Stimulated activated CD8-positive, alpha-beta memory T cell treated with anti-CD3 and anti-CD28 coated beads, Interleukin-15, amount 100 ng/mL, for 24 hours (primary cell): Measurements from ENCODE around the gene PXDN.
"Not testable (repeated sequence)": the region's sequence is repeated elsewhere in the genome, so short reads cannot be mapped to it uniquely, and the experiment has no call there.

Source experiments
- DNase-seq: peaks from one replicate; pipeline ENCODE4 v3.0.0-alpha.2; 2020; ENCODE audit warnings: low read depth

The PXDN gene

DNA sequence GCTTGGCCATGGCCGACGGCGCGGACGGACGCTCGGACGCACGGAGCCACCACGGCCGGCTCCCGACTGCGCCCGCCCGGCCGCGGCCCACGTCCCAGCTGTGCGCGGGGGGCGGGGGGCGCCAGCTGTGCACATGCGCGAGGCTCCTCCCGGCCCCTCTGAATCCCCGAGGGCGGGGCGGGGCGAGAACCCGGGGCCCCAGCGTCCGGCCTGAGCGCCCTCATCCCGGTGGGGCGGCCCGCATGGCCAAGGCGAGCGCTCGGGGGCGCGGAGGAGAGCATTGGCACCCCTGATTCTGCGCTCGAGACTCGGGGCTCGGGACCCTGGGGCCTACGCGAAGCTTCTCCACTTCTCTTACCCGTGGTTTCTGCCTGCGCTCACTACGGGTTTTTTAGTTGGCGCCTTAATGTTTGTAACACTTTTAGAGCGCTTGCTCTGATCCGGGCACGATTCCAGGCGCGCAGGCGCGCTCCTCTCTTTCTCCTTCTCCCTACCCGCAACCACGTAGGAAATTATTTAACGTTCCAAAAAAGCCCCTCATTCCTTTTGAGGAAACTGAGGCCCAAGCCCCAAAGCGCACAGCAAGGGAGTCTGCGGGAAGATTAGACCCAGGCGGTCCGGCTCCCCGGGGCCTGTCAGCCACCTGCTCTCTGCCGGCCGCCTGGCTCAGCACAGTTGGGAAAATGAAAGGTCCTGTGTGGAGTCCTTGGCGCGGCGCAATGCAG lies at the start of gene PXDN:
Gene PXDN, minus strand, starts transcription at position 70 of the 725 bp plus-strand sequence. Its CDS starts 60 bp downstream, at position 10.
- DNase-seq, result no peak

DNA sequence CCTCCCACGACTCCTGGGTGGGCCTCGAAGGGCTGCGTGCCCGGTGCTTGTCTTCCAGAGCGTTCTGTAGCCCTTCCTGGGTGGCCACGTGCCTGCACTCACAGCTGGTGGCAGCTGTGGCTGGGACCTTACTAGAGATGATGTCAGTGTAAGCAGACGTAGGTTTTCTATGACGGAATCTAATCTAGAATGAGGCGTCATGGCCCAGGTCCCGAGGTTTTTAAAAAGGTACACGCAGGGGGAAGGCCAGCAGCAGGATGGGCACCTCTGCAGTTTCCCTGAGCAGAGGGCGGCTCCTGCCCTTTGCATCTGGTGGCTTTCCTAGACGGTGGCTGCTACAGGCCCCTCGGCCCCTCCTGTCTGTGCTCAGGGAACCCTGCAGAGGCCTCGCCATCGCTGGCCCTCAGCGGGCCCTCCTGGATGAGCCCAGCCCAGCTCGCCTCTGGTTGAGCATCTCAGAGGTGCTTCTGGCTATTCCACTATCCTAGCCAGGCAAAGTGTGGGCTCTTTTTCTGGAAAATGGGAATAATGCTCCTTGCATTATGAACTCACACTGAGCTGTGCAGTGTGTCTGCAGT lies 49.6 kb upstream of the PXDN start:
- DNase-seq, result no peak

- no peak for DNase-seq
Measured at GRCh38 chr2:1793001-1793867, 48.9 kb upstream of the PXDN start.

DNA sequence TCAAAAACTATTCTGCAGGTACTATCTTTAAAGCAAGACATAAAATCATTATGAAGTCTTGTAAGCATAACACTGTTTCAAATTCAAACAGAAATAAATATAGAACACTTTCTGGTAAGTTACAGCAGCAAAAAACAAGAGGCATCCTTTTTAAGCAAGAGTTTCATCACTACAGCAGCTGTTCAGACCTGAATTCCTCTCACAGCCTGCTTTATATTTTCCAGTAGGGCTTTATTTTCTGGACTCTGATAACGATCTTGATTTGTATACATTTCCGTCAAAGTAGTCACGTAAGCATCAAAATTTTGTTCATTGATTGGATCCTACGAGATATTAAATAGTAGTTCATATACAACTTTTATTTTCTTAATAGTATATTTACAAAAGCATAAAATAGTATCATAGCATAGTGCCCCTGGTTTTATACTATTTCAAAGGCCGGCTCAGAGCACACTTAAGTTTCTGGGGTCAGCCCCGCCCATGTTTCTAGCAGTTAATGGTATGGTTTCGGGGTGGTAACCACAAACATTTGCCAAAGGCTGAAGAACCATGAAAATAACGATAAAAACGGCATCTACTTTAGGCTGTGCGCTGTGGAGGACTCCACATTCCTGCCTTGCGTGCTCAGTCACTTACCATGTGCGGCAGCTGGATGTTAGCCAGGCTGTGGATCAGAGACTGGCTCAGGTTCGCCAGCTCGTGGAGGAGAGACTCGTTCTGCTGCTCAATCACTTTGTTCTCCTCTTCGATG lies 47.5 kb upstream of the PXDN start:
- no peak for DNase-seq

- no peak for DNase-seq
Measured at GRCh38 chr2:1791006-1791605, 46.8 kb upstream of the PXDN start.

GRCh38 chr2:1790473-1790872 lies 46.2 kb upstream of the PXDN start:
- no peak for DNase-seq

GRCh38 chr2:1789610-1790009 lies 45.3 kb upstream of the PXDN start:
- no peak for DNase-seq

GRCh38 chr2:1788478-1788959 lies 44.2 kb upstream of the PXDN start:
- no peak for DNase-seq

GRCh38 chr2:1787755-1788477 lies 43.6 kb upstream of the PXDN start:
- no peak for DNase-seq

- no peak for DNase-seq
Measured at GRCh38 chr2:1784986-1785617, 40.8 kb upstream of the PXDN start.

GRCh38 chr2:1784087-1784486 lies 39.8 kb upstream of the PXDN start:
- DNase-seq, result no peak

DNA sequence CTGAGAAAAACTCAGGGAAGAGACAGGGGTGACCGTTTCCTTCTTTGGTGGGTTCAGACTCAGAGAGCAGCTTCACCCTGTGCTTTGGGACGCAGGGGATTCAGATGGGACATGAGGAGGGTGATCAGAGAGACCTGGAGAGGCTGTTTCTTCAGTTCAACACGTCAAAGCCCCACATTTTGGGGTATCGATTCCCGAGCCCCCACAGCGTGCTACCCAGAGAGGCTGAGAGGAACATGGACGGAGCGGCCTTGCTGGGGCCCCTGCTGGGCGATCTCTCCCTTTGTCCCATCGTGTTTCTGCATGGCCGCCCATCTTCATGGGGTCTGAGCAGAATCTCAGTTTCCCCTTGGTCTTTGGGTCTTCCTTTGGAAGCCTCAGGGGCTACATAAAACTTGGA lies 38.2 kb upstream of the PXDN start:
- DNase-seq, result no peak

- DNase-seq, result no peak
Measured at GRCh38 chr2:1781291-1782080, 37.2 kb upstream of the PXDN start.

DNA sequence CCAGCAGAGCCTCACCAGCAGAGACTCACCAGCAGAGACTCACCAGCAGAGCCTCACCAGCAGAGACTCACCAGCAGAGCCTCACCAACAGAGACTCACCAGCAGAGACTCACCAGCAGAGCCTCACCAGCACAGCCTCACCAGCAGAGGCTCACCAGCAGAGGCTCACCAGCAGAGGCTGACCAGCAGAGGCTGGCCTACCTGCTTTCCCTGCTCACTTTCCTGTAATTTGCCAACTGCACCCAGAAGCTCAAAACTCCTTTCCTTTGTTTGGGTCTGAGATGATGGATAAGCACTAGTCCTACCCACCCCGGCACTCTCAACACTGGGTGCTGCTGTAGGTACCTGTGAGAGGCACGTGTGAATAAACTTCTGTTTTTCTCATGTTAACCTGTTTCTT lies 36.4 kb upstream of the PXDN start:
- DNase-seq, result no peak

DNA sequence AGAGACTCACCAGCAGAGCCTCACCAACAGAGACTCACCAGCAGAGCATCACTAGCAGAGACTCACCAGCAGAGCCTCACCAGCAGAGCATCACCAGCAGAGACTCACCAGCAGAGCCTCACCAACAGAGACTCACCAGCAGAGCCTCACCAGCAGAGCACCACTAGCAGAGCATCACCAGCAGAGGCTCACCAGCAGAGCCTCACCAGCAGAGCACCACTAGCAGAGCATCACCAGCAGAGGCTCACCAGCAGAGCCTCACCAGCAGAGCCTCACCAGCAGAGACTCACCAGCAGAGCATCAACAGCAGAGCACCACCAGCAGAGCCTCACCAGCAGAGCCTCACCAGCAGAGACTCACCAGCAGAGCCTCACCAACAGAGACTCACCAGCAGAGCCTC lies 35.7 kb upstream of the PXDN start:
- not testable (repeated sequence) for DNase-seq

DNA sequence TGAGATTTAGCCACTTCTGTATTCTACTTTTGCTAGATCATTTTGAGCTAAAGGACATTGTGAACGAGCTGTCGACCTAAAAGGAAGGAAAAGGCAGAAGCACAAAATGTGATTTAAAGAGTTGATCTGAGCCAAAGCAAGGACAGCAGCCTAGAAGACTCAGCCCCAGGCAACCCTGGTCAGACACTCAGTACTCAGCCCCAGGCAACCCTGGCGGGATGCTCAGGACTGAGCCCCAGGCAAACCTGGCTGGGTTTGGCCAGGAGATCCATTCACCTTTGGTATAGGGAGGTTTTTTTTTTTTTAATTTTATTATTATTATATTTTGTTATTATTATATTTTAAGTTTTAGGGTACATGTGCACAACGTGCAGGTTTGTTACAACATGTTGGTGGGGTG lies 34.3 kb upstream of the PXDN start:
- DNase-seq, result no peak

DNA sequence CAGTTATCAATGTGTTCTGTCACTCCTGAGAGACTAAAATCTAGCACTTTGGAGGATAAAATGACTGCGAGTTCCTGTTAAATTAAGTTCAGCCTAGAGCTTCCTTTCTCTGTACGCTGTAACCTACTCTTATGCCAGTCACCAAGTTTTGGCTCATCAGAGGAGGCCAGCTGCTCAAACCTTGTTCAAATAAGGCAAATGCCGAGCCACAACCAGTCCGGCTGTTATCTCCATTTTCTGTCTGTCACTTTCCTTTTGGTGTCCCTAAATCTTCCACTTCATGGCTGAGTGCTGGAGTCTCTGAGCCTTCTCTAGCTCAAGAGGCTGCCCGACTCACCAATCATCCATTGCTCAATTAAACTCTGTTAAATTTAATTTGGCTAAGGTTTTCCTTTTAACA lies 33.5 kb upstream of the PXDN start:
- DNase-seq, result no peak

DNA sequence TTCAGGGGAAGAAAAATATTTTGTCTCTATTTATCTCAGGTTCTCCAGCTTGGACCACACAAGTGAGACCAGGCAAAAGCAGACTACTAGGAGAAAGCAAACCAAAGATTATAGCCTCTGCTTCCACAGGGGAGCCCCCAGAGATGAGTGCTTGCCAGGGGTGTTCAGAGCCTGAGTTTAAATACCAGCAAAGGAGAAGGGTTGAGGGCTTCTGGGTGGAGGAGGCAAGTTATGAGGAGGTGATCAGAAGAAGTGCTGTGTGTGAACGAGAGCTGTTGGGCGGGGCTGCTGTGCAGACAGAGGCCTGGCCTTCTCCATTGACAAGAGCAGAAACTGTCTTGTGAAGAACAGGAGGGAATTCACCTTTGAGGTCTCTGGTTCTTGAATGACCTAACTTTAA lies 32.8 kb upstream of the PXDN start:
- DNase-seq, result no peak

DNA sequence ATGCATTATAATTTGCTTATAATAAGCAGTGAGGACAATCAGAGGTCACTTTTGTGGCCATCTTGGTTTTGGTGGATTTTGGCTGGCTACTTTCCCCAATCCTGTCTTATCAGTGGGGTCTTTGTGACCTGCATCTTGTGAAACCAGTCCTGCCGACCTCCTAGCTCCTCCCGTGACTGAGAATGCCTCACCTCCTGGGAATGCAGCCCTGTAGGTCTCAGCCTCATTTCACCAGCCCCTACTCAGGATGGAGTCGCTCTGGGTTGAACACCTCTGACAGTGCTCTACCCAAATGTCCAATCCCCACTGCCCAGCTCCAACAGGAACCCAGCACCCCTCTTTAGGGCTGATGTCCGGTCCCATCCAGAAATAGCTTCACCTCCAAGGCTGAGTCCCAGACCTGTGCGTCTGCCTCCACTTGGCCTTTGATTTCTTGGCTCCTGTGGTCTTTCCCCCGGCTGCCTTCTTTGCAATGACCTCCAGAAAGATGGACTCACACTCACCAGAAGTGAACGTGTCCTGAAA lies 31.3 kb upstream of the PXDN start:
- no peak for DNase-seq

DNA sequence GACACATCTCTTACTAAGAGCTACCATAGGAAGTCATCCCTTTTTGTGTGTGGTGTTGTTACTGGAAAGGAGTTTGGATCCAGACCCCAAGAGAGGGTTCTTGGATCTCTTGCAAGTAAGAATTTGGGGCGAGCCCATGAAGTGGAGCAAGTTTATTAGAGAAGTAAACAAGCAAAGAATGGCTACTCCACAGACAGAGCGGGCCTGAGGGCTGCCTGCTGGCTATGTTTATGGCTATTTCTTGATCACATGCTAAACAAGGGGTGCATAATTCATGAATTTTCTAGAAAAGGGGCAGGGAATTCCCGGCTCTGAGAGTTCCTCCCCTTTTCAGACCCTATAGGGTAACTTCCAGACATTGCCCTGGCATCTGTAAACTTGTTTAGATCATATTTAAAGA lies 30.6 kb upstream of the PXDN start:
- no peak for DNase-seq
